C4-2B (cell line): ENCODE measurements around the gene PREX1.

Experiments used
- CTCF ChIP-seq: fragments of 450-650 bp; conservative IDR thresholded peaks from 2 replicates; pipeline ENCODE4 v1.5.1; 2017; ENCODE audit warnings: mild to moderate bottlenecking
- ZFX ChIP-seq: fragments of 450-650 bp; IDR thresholded peaks from 2 replicates; pipeline ENCODE4 v1.6.1; 2017

DNA sequence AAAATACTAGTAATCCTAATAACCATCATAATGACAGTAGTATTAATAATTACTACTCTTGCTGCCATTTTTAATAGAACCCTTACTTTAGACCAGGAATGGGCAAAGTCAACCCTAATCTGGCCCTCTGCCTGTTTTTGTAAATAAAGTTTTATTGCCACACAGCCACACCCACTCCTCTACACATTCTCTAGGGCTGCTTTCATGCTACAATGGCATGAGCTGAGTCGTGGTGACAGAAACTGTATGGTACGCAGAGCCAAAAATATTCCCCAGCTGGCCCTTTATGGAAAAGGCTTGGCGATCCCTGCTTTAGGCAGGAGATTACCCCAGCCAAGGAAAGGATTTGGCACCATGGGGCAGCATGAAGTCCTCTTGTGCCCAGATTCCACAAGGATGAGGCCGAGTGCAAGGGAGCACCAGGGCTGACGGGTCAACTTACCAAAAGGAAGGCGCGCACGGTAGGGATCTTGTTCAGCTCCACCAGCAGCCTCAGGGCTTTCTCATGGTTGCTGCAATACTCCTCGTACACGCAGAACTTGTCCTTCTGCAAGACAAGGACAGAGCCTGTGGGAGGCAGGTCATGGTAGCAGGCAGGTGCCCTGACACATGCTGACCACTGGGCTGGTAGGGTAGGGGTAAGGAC is 93.6 kb downstream of the PREX1 start:
- TF ChIP-seq CTCF (no peak), ZFX (no peak)
